ENCODE measurements around the gene SOX18. TPM values are rescaled to one million over a fixed set of nuclear protein-coding genes. Genes with fewer than 3 reads are reported as not detected.
A peak's percentile ranks its signal among the peaks of the same experiment; 100 is the strongest.

The SOX18 gene
- total RNA-seq, 4 donors from 2014 or later = 4.4 to 13.3 (median 7.1) TPM

DNA sequence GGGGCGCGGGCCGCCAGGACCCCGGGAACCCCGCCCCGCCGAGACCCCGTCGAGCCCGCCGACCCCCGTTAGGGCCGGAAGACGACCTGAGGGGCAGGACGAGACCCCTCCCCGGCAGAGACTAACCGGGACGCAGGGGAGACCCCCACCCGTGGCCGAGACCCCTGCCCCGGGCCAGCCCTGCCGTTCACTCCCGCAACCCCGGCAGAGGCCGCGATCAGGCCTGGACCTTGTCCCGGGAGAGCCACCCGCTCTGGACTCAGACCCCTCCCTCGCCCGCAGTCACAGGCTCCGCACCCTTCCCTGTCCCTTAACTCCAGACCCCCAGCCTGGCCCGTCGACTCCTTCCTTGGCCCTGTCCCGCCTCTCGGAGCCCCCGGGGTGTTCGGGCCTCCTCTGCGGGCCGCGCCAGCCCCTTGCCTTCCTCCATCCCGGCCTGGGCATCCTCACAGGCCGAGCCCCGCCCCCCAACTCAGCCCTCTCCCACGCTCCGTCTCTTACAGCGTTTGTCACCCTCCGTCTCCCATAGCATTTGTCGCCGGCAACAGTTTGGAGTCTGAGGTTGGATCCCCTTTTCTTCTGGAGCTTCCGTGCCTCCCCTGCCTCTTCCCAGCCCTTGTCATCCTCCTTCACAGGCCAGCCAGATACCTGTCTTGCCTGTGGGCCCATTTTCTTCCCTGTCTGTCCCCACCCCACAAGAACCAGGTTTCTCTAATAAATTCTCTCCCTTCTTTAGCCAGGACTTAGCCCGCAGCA, 14.1 kb upstream of the SOX18 start:
- 0 to 3% methylated on average over 8 to 19 of the region's 51 CpGs for WGBS, 2 donors (ENCODE audit: low coverage in 1 of 2)
- no peak for ATAC-seq
- H3K4me1 ChIP-seq = peaks cover 0 to 46% (median 21%) of the 10 kb centered on the region in 3 donors
- H3K9me3 ChIP-seq = no peaks in the 10 kb centered on the region
- peaks cover 0 to 9% of the 10 kb centered on the region in 2 donors for H3K36me3 ChIP-seq
- TF ChIP-seq EP300 (IDR thresholded peaks at IDR 0.05) = no peak
- TF ChIP-seq POLR2AphosphoS5 (IDR thresholded peaks at IDR 0.05) = no peak
- TF ChIP-seq POLR2A (IDR thresholded peaks at IDR 0.05) = no peak
- TF ChIP-seq, protein P1, sequence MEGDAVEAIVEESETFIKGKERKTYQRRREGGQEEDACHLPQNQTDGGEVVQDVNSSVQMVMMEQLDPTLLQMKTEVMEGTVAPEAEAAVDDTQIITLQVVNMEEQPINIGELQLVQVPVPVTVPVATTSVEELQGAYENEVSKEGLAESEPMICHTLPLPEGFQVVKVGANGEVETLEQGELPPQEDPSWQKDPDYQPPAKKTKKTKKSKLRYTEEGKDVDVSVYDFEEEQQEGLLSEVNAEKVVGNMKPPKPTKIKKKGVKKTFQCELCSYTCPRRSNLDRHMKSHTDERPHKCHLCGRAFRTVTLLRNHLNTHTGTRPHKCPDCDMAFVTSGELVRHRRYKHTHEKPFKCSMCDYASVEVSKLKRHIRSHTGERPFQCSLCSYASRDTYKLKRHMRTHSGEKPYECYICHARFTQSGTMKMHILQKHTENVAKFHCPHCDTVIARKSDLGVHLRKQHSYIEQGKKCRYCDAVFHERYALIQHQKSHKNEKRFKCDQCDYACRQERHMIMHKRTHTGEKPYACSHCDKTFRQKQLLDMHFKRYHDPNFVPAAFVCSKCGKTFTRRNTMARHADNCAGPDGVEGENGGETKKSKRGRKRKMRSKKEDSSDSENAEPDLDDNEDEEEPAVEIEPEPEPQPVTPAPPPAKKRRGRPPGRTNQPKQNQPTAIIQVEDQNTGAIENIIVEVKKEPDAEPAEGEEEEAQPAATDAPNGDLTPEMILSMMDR (IDR thresholded peaks at IDR 0.05) = no peak
- no peaks in the 10 kb centered on the region for H3K27me3 ChIP-seq
- H3K27ac ChIP-seq = peak overlapping the region; percentile 26 to 92 (median 87)
- peak overlapping the region; percentile 80 to 96 for H3K4me3 ChIP-seq

DNA sequence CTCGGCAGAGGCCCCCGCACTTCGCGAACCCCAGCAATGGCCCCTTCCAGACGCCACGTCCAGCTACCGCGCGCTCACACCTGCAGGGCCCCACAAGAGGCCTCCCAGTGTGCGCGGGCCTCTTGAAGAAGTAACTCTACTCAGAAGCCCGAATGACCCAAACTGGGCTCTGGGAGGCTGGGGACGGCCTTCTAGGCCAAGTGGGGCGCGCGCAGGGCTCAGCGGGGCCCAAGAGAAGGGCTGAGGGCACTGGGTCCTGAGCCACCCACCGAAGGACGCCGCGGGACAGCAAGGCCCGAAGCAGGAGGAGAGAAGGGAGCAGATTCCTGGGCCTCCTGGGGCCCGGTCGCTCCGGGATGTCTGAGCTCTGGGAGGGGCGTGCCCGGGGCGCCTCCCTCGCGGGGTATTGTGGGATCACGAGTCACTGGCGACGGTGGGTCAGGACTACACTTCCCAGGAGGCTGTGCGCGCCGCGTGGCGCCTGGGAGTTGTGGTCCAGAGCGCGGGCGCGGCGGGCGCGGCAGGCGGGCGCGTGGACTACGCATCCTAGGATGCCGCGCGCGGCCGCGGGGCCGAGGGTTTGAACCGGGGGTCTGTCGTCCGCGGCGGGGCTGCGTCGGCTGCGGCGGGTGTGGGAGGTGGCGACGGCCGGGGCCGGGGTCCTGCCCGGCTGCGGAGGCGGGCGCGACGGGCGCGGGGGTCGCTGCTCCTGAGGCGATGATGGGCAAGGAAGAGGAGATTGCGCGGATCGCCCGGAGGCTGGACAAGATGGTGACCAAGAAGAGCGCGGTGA, 13.4 kb upstream of the SOX18 start, which contains the start of gene TCEA2:
Gene TCEA2 (plus strand): TSS at position 603 of the 793 bp plus-strand sequence. CDS start 115 bp downstream, at position 718.
- no peaks in the 10 kb centered on the region for H3K9me3 ChIP-seq
- peak within 1 kb of the TSS; percentile 41 to 92 (median 87) for H3K27ac ChIP-seq
- ATAC-seq = peak; percentile 97
- TF ChIP-seq POLR2A (IDR thresholded peaks at IDR 0.05) (peak; percentile 74 to 84), POLR2AphosphoS5 (IDR thresholded peaks at IDR 0.05) (peak; percentile 79), EP300 (IDR thresholded peaks at IDR 0.05) (no peak)
- TF ChIP-seq, protein P1 (IDR thresholded peaks at IDR 0.05) = peak in 1 of 4 experiments; percentile 34
- peak within 1 kb of the TSS; percentile 80 to 96 for H3K4me3 ChIP-seq
- WGBS, 2 donors (ENCODE audit: low coverage in 1 of 2) = 20% methylated on average over 2 of the region's 85 CpGs; no CpG with 5 or more reads in 1 of the 2 donors
- H3K36me3 ChIP-seq = peaks cover 0 to 4% of the 10 kb centered on the region in 2 donors
- H3K4me1 ChIP-seq = peaks cover 0 to 48% (median 21%) of the 10 kb centered on the region in 3 donors
- peaks cover 6% of the 10 kb centered on the region for H3K27me3 ChIP-seq

DNA sequence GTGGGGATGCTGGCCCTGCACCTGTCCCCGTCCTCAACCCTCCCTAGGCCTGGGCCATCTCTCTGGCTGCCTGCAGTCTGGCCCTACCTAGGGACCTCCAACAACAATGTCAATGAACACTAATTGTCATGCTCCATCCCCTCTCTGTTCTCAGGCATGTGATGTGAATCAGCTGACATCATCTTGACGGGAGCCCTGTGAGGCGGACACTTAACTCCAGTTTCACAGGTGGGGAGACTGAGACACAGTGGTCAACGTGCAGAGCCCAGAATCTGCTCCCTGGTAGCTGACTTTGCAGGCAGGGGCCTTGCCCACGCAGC, 12.8 kb upstream of the SOX18 start:
- Histone ChIP-seq H3K9me3 (no peaks in the 10 kb centered on the region), H3K36me3 (peaks cover 0 to 4% of the 10 kb centered on the region in 2 donors), H3K27ac (peak overlapping the region in 3 of 4 donors; percentile 85 to 92 (median 89)), H3K4me3 (peak overlapping the region; percentile 80 to 96), H3K4me1 (peaks cover 0 to 53% (median 21%) of the 10 kb centered on the region in 3 donors), H3K27me3 (peaks cover 11% of the 10 kb centered on the region)
- 100% methylated on average over 1 of the region's 5 CpGs; no CpG with 5 or more reads in 1 of the 2 donors for WGBS, 2 donors (ENCODE audit: low coverage in 1 of 2)
- TF ChIP-seq POLR2AphosphoS5 (IDR thresholded peaks at IDR 0.05) = no peak
- no peak for ATAC-seq

DNA sequence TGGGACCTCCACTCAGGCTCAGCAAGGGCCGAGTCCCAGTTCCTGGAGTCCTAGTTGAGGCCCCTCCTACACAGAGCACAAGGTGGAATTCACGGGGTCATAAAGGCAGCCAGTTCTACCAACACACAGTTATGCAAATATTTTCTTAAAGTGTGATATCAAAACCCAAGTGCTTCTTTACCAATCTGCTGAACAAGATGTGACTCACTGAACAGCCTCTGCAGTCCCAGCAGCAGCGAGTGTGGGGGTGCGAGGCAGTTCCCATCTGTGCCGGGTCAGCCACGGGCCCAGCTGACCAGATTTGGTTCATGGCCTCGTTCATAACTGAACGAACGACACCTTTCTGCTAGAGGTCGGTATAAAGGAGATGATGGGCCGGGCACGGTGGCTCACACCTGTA, 9.1 kb upstream of the SOX18 start:
- Histone ChIP-seq H3K9me3 (no peaks in the 10 kb centered on the region), H3K27me3 (peaks cover 47% of the 10 kb centered on the region), H3K36me3 (no peaks in the 10 kb centered on the region), H3K27ac (no peak overlapping the region), H3K4me3 (no peak overlapping the region), H3K4me1 (peaks cover 0 to 23% (median 7%) of the 10 kb centered on the region in 3 donors)
- ATAC-seq = no peak
- WGBS, 2 donors (ENCODE audit: low coverage in 1 of 2) = 60 to 64% methylated on average over 1 to 3 of the region's 12 CpGs
- TF ChIP-seq POLR2AphosphoS5 (IDR thresholded peaks at IDR 0.05) (no peak), EP300 (IDR thresholded peaks at IDR 0.05) (no peak), POLR2A (IDR thresholded peaks at IDR 0.05) (no peak)
- TF ChIP-seq, protein P1 (IDR thresholded peaks at IDR 0.05) = no peak

Data from gastroesophageal sphincter (tissue), 4 donors.